Measurements from ENCODE around the gene GALK2.

GRCh38 chr15:49185473-49185872 is 15.4 kb downstream of the GALK2 start:
- TF ChIP-seq, protein P1, sequence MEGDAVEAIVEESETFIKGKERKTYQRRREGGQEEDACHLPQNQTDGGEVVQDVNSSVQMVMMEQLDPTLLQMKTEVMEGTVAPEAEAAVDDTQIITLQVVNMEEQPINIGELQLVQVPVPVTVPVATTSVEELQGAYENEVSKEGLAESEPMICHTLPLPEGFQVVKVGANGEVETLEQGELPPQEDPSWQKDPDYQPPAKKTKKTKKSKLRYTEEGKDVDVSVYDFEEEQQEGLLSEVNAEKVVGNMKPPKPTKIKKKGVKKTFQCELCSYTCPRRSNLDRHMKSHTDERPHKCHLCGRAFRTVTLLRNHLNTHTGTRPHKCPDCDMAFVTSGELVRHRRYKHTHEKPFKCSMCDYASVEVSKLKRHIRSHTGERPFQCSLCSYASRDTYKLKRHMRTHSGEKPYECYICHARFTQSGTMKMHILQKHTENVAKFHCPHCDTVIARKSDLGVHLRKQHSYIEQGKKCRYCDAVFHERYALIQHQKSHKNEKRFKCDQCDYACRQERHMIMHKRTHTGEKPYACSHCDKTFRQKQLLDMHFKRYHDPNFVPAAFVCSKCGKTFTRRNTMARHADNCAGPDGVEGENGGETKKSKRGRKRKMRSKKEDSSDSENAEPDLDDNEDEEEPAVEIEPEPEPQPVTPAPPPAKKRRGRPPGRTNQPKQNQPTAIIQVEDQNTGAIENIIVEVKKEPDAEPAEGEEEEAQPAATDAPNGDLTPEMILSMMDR (optimal IDR thresholded peaks at IDR 0.05 in 1 of 3, IDR thresholded peaks at IDR 0.05 in 1 of 3, conservative IDR thresholded peaks at IDR 0.05 in 1 of 3; ENCODE audit: extremely low read depth in 1 of 3, insufficient read depth in 2 of 3, low read length in 3 of 3), result no peak
- TF ChIP-seq EZH2 (IDR thresholded peaks at IDR 0.05; ENCODE audit: low read length), result no peak

Measured in keratinocyte (primary cell).